ENCODE results near the gene UFD1.

- TF ChIP-seq, protein P1, sequence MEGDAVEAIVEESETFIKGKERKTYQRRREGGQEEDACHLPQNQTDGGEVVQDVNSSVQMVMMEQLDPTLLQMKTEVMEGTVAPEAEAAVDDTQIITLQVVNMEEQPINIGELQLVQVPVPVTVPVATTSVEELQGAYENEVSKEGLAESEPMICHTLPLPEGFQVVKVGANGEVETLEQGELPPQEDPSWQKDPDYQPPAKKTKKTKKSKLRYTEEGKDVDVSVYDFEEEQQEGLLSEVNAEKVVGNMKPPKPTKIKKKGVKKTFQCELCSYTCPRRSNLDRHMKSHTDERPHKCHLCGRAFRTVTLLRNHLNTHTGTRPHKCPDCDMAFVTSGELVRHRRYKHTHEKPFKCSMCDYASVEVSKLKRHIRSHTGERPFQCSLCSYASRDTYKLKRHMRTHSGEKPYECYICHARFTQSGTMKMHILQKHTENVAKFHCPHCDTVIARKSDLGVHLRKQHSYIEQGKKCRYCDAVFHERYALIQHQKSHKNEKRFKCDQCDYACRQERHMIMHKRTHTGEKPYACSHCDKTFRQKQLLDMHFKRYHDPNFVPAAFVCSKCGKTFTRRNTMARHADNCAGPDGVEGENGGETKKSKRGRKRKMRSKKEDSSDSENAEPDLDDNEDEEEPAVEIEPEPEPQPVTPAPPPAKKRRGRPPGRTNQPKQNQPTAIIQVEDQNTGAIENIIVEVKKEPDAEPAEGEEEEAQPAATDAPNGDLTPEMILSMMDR (IDR thresholded peaks at IDR 0.05) = no peak
- no peak for TF ChIP-seq EZH2 (IDR thresholded peaks at IDR 0.05; ENCODE audit: borderline replicate concordance, insufficient read depth, low read depth, low read length, poor library complexity, severe bottlenecking)
These were observed 74.3 kb downstream of the UFD1 start for GRCh38 chr22:19404676-19405075.
